ENCODE measurements around the gene USP47.
A peak's percentile ranks its signal among the peaks of the same experiment; 100 is the strongest.

The USP47 gene

GRCh38 chr11:11864332-11864731, 22.6 kb downstream of the USP47 start:
- DNase-seq (ENCODE audit: low spot score) (no peak), FAIRE-seq (no peak)

GRCh38 chr11:11864803-11865202, 23.0 kb downstream of the USP47 start:
- FAIRE-seq (no peak), DNase-seq (ENCODE audit: low spot score) (no peak)

GRCh38 chr11:11865449-11865848, 23.7 kb downstream of the USP47 start:
- no peak for FAIRE-seq
- DNase-seq (ENCODE audit: low spot score), result no peak

DNA sequence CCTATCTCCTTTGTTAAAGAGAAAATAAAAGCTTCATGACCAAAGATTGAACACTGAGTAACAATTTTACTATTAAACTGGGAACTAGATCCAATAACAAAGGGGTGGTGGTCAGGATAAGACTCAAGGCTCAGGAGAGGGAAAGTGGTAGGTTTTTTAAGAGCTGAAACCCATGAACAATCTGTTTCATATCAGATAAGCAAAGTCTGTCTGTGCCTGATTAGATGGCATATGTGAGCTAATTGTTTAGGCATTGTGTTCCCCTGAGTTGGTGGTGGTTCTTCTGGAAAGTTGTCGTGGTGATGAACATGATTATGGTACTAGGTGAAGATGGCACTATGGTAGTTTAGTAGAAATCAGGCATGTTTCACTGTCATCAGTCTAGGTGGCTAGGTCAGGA, 24.4 kb downstream of the USP47 start:
- DNase-seq (ENCODE audit: low spot score), result no peak
- FAIRE-seq, result no peak

GRCh38 chr11:11867720-11868119, 25.9 kb downstream of the USP47 start:
- FAIRE-seq, result no peak
- DNase-seq (ENCODE audit: low spot score), result no peak

GRCh38 chr11:11871991-11872401, 30.2 kb downstream of the USP47 start:
- DNase-seq (ENCODE audit: low spot score) (no peak), FAIRE-seq (no peak)

- no peak for DNase-seq (ENCODE audit: low spot score)
- FAIRE-seq, result no peak
Measured at GRCh38 chr11:11876458-11876857, 34.7 kb downstream of the USP47 start.

GRCh38 chr11:11880179-11880578, 38.4 kb downstream of the USP47 start:
- no peak for FAIRE-seq
- no peak for DNase-seq (ENCODE audit: low spot score)

- FAIRE-seq (no peak), DNase-seq (ENCODE audit: low spot score) (no peak)
Measured at GRCh38 chr11:11882539-11882938, 40.8 kb downstream of the USP47 start.

- FAIRE-seq (no peak), DNase-seq (ENCODE audit: low spot score) (no peak)
Measured at GRCh38 chr11:11884351-11884750, 42.6 kb downstream of the USP47 start.

DNA sequence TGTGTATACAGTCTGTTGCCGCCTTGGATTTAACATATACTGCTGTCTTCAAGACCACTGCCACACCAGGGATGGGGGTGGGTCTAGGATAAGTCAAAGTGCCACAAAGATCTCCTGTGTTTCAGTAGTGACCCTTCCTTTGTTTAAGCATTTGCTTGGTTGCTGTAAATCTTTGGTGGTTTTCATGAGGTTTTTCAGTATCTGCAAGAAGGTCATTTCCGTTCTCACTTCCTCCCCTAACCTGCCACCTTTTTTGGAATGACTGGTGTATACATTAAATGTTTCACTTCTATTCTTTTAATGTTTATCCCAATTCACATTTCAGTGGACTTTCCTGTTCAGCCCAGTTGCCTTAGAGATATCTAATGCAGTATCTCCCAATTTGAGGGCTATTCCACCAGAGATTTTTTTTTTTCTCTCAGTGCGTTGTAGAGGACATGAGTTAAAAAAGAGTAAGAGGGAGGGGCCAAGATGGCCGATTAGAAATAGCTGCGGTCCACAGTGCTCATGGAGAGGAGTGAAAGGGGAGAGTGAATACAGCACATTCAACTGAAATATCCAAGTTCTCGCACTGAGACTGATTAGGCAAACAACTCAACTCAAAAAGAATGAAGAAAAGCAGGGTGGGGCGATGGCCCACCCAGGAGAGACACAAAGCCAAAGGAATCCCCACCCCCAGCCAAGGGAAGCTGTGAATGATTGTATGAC, 43.2 kb downstream of the USP47 start:
- DNase-seq (ENCODE audit: low spot score) (no peak), FAIRE-seq (no peak)

GRCh38 chr11:11894486-11894885, 52.7 kb downstream of the USP47 start:
- no peak for DNase-seq (ENCODE audit: low spot score)
- no peak for FAIRE-seq

GRCh38 chr11:11895672-11896071, 53.9 kb downstream of the USP47 start:
- FAIRE-seq (no peak), DNase-seq (ENCODE audit: low spot score) (no peak)

GRCh38 chr11:11898648-11899047, 56.9 kb downstream of the USP47 start:
- DNase-seq (ENCODE audit: low spot score), result no peak
- no peak for FAIRE-seq

GRCh38 chr11:11899401-11899800, 57.6 kb downstream of the USP47 start:
- DNase-seq (ENCODE audit: low spot score) (no peak), FAIRE-seq (no peak)

- FAIRE-seq (no peak), DNase-seq (ENCODE audit: low spot score) (no peak)
Measured at GRCh38 chr11:11901929-11902328, 60.2 kb downstream of the USP47 start.

DNA sequence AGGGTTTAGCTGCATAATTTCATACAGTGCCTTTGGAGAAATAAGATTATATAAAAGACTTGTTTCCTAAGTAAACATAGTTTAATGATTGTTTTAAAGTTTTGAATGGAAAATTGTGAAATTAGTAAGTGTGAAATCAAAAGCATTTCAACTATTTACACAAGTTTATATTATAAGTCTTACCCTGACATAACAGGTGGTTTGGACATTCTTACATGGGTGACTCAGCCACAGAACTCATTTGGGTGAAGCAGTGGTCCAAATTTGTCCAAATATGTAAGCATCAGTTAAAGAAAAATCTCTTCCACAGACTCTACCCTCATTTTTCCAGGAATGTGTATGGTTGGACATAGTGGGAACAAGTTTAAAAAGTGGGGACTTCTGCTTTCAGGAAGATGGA, 68.0 kb downstream of the USP47 start:
- DNase-seq (ENCODE audit: low spot score) (no peak), FAIRE-seq (no peak)

DNA sequence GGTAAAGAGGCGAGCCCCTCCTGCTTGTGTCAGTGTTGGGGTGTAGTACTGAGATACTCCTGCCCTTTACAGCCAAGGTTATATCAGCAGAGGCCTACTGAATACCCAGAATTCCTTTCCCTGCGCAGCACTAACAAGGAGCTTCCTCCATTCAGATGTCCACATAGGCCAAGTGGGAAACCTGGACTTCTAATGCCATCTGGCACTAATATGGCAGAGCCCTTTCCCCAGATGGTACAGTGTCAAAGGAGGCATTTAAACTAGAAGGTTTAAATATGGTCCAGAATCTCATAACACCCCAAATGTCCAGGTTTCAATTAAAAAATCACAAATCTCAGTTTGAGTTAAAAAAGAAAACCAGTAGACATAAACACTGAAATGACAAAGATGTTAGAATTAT, 68.8 kb downstream of the USP47 start:
- DNase-seq (ENCODE audit: low spot score) (no peak), FAIRE-seq (no peak)

- FAIRE-seq (no peak), DNase-seq (ENCODE audit: low spot score) (no peak)
Measured at GRCh38 chr11:11913395-11913794, 71.6 kb downstream of the USP47 start.

- no peak for DNase-seq (ENCODE audit: low spot score)
- FAIRE-seq, result no peak
Measured at GRCh38 chr11:11915625-11916024, 73.9 kb downstream of the USP47 start.

DNA sequence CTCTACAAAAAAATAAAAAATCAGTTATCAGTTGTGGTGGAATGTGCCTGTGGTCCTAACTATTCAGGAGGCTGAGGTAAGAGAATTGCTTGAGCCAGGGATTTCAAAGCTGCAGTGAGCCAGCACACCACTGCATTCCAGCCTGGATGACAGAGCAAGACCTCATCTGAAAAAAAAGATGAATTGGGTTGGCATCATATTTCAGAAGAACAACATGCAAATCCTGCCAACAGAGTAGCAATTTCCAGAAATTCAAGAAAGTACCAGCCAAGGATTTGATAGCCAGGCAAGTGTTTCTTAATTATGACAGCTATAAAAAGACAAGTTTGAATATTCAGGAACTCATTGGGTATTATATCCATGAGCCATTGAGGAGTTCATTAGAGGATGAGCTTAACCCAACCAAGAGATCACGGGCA, 75.2 kb downstream of the USP47 start:
- FAIRE-seq (no peak), DNase-seq (ENCODE audit: low spot score) (peak; percentile 43)

GRCh38 chr11:11923828-11924227, 82.1 kb downstream of the USP47 start:
- no peak for DNase-seq (ENCODE audit: low spot score)
- no peak for FAIRE-seq

- no peak for DNase-seq (ENCODE audit: low spot score)
- no peak for FAIRE-seq
Measured at GRCh38 chr11:11929920-11930319, 88.1 kb downstream of the USP47 start.
